ENCODE data around the gene MORN5.

MORN5 gene

DNA sequence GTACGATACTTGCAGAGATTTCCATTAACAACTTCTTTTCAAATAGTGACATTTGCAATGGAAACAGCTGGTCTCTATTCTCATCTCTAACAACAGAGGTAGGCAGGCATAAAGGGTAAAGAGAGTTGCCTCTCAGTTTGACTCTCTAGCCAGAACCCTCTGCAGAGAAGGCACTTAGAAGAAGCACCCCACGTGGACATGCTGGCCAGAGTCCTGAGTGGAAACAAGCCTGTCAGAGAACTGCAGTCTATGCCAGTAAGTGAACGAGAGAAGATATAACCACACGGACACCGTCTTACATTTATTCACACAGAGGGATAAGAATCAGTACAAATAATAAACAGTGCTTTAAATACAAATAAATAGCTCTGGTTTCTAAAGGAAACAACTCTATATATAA lies 80.0 kb downstream of the MORN5 start:
- Histone ChIP-seq H3K4me2 (ENCODE audit: low read depth, low read length, poor library complexity, severe bottlenecking) (no peak overlapping the region), H3K36me3 (ENCODE audit: insufficient read depth, low read length) (peaks cover 56% of the 10 kb centered on the region), H2AFZ (ENCODE audit: low read length) (no peak overlapping the region)

DNA sequence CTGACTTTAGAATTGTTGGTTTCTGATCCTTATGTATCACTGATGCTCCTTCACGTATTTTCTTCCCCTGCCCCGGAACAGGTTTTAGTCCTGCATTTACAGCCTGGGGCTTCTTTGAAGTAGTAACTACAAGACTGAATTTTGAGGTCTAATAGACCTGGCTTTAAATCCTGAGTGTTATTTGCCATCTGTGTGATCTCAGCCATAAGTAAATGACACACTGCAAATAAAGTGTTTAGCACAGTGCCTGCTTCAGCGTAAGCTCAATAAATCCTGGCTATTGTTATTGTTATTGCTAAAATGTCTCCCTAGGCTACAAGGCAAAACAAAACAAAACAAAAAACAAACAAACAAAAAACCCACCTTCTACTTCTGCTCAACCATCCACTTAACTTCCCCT lies 84.6 kb downstream of the MORN5 start:
- TF ChIP-seq, protein P1, sequence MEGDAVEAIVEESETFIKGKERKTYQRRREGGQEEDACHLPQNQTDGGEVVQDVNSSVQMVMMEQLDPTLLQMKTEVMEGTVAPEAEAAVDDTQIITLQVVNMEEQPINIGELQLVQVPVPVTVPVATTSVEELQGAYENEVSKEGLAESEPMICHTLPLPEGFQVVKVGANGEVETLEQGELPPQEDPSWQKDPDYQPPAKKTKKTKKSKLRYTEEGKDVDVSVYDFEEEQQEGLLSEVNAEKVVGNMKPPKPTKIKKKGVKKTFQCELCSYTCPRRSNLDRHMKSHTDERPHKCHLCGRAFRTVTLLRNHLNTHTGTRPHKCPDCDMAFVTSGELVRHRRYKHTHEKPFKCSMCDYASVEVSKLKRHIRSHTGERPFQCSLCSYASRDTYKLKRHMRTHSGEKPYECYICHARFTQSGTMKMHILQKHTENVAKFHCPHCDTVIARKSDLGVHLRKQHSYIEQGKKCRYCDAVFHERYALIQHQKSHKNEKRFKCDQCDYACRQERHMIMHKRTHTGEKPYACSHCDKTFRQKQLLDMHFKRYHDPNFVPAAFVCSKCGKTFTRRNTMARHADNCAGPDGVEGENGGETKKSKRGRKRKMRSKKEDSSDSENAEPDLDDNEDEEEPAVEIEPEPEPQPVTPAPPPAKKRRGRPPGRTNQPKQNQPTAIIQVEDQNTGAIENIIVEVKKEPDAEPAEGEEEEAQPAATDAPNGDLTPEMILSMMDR (conservative IDR thresholded peaks at IDR 0.05; ENCODE audit: low read length): no peak
- no peak for TF ChIP-seq EZH2phosphoT487 (IDR thresholded peaks at IDR 0.05; ENCODE audit: borderline replicate concordance)
- Histone ChIP-seq H3K9me3 (ENCODE audit: insufficient read depth, low read depth, low read length) (no peaks in the 10 kb centered on the region), H3K9me2 (replicated peaks; ENCODE audit: low read depth, low read length) (no peaks in the 10 kb centered on the region), H3F3A (ENCODE audit: low read depth) (no peaks in the 10 kb centered on the region), H3K36me3 (ENCODE audit: insufficient read depth, low read length) (peaks cover 88% of the 10 kb centered on the region), H3K27me3 (ENCODE audit: insufficient read depth, low read length, poor library complexity, severe bottlenecking) (no peaks in the 10 kb centered on the region), H3K4me1 (ENCODE audit: insufficient read depth, low read length, poor library complexity, severe bottlenecking) (no peaks in the 10 kb centered on the region), H3K4me3 (ENCODE audit: low read length, poor library complexity, severe bottlenecking) (no peak overlapping the region), H3K79me2 (ENCODE audit: insufficient read depth, low read length) (no peaks in the 10 kb centered on the region), H3K9ac (ENCODE audit: low read depth, low read length, poor library complexity, severe bottlenecking) (no peak overlapping the region), H2AFZ (ENCODE audit: low read length) (no peak overlapping the region), H3K4me2 (ENCODE audit: low read depth, low read length, poor library complexity, severe bottlenecking) (no peak overlapping the region), H4K20me1 (ENCODE audit: insufficient read depth, low read length, poor library complexity, severe bottlenecking) (no peaks in the 10 kb centered on the region)

More for the DNA sequence above, 80.0 kb downstream of the MORN5 start:
- Histone ChIP-seq H4K20me1 (ENCODE audit: insufficient read depth, low read length, poor library complexity, severe bottlenecking) (no peaks in the 10 kb centered on the region), H3K4me3 (ENCODE audit: low read length, poor library complexity, severe bottlenecking) (no peak overlapping the region), H3K9me3 (ENCODE audit: insufficient read depth, low read depth, low read length) (no peaks in the 10 kb centered on the region), H3K79me2 (ENCODE audit: insufficient read depth, low read length) (no peaks in the 10 kb centered on the region), H3K9ac (ENCODE audit: low read depth, low read length, poor library complexity, severe bottlenecking) (no peak overlapping the region), H3K27me3 (ENCODE audit: insufficient read depth, low read length, poor library complexity, severe bottlenecking) (no peaks in the 10 kb centered on the region), H3F3A (ENCODE audit: low read depth) (no peaks in the 10 kb centered on the region), H3K9me2 (replicated peaks; ENCODE audit: low read depth, low read length) (no peaks in the 10 kb centered on the region), H3K4me1 (ENCODE audit: insufficient read depth, low read length, poor library complexity, severe bottlenecking) (no peaks in the 10 kb centered on the region)
- no peak for TF ChIP-seq EZH2phosphoT487 (IDR thresholded peaks at IDR 0.05; ENCODE audit: borderline replicate concordance)
- TF ChIP-seq, protein P1 (conservative IDR thresholded peaks at IDR 0.05; ENCODE audit: low read length): no peak

DNA sequence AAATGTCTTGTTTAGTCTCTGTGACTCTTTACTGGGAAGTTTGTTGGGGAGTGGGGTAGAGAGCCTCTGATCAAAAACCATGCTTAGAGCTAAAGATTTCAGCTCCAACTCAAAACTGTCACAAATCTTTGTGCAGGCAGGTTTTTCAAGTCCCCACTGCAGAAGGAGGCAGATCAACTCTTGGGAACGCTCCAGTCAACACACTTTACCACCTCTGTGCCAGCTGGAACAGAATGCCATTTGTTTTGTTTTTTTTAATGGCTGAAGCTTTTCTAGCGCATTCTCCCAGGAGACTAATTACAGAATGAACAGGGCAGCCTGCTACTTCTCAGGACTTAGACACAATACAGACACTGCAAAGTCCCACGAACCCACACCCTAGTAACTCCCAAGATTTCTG lies 87.0 kb downstream of the MORN5 start:
- no peaks in the 10 kb centered on the region for H4K20me1 ChIP-seq (ENCODE audit: insufficient read depth, low read length, poor library complexity, severe bottlenecking)
- no peak for TF ChIP-seq EZH2phosphoT487 (IDR thresholded peaks at IDR 0.05; ENCODE audit: borderline replicate concordance)
- TF ChIP-seq, protein P1 (conservative IDR thresholded peaks at IDR 0.05; ENCODE audit: low read length): no peak
- no peak overlapping the region for H3K4me3 ChIP-seq (ENCODE audit: low read length, poor library complexity, severe bottlenecking)
- no peak overlapping the region for H3K4me2 ChIP-seq (ENCODE audit: low read depth, low read length, poor library complexity, severe bottlenecking)
- H3F3A ChIP-seq (ENCODE audit: low read depth): no peaks in the 10 kb centered on the region
- H3K9me3 ChIP-seq (ENCODE audit: insufficient read depth, low read depth, low read length): no peaks in the 10 kb centered on the region
- H3K4me1 ChIP-seq (ENCODE audit: insufficient read depth, low read length, poor library complexity, severe bottlenecking): no peaks in the 10 kb centered on the region
- no peak overlapping the region for H3K9ac ChIP-seq (ENCODE audit: low read depth, low read length, poor library complexity, severe bottlenecking)
- peaks cover 86% of the 10 kb centered on the region for H3K36me3 ChIP-seq (ENCODE audit: insufficient read depth, low read length)
- no peak overlapping the region for H2AFZ ChIP-seq (ENCODE audit: low read length)
- no peaks in the 10 kb centered on the region for H3K79me2 ChIP-seq (ENCODE audit: insufficient read depth, low read length)
- H3K9me2 ChIP-seq (replicated peaks; ENCODE audit: low read depth, low read length): no peaks in the 10 kb centered on the region
- no peaks in the 10 kb centered on the region for H3K27me3 ChIP-seq (ENCODE audit: insufficient read depth, low read length, poor library complexity, severe bottlenecking)

Data from Loucy (cell line).